GM12865 (cell line): ENCODE measurements around the gene BEST2.

ENCODE experiments used
- DNase-seq: peaks from one replicate; pipeline ENCODE4 v3.0.0; 2010; ENCODE audit warnings: low read depth
- H3K4me3 ChIP-seq: 2 replicates; pipeline ENCODE4 v1.5.1; 2011; ENCODE audit warnings: mild to moderate bottlenecking, low read depth, low read length, control low read depth
- CTCF ChIP-seq: IDR thresholded peaks from 2 replicates; pipeline ENCODE4 v1.5.1; 2011; ENCODE audit warnings: low read length, control low read depth, low read depth, inconsistent platforms; ENCODE audit not compliant: insufficient read depth; ENCODE audit errors: missing control alignments

The BEST2 gene

DNA sequence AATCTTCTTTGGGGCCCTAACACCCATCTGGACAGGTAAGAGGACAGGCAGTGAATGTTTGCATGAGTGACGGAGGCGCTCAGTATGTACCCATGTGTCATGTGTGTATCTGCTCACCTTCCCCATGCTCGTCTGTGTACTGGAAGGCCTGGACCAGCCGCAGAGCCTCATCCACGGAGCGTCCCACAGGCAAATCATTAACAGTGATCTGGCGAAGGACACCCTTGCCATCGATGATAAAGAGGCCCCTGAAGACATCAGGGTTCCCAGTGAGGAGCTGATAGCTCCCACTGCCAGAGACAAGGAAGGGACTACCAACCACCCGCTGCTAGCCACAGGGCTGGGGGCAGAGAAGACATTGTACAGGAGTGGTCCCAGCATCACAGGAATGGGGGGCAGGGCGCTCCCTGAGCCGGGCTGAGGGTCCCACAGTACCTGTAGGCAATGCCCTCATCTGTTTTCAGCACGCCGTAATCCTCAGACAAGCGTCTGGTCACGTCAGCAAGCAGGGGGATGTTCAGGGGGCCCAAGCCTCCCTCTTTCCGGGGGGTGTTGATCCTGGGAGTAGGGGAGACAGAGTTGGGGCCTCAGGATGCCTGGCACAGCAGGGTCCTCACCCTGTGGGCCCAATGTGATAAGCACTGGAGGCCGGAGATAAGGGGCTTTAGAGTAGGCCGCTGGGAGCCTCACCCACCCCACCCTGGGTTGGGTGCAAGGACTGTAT is 48.3 kb downstream of the BEST2 start:
- no peak for TF ChIP-seq CTCF
- DNase-seq, result no peak
- H3K4me3 ChIP-seq, result no peak overlapping the region

DNA sequence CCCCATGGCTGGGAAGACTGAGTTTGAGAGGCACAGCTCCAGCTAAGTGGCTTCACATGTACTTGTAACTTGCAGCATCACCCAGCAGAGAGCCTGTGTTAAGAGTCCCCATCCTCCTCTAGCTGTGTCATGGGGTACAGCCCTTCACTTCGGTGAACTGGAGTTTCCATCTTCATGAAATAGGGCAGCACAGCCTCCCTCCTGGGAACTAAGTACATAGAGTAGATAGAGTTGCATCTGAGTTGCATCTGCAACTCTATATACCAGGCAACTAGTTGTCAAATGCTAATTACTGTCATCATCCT is 48.8 kb downstream of the BEST2 start:
- TF ChIP-seq CTCF, result no peak
- DNase-seq, result no peak
- no peak overlapping the region for H3K4me3 ChIP-seq

DNA sequence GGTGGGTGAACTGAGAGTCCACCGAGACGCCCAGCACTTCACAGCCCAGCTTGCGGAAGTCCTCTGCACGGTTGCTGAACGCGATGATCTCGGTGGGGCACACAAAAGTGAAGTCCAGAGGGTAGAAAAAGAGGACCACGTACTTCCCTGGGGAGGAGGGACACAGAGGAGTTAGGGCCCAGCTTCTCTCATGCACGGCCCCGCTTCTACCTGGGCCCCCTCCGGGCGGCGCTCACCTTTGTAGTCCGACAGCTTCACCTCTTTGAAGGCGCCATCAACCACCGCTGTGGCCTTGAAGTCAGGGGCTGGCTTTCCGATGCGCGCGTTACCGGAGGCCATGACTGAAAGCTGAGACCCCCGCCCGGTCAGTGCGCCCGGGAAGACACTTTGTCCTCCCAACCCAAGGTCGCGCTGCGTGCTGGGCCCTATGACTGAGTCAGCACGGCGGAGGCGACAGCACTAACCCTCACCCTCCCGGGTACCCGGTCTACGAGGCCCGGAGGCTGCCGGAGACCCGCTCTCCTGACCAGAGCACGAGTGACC is 49.4 kb downstream of the BEST2 start:
- no peak for DNase-seq
- TF ChIP-seq CTCF, result no peak
- peak overlapping the region; percentile 60 for H3K4me3 ChIP-seq

DNA sequence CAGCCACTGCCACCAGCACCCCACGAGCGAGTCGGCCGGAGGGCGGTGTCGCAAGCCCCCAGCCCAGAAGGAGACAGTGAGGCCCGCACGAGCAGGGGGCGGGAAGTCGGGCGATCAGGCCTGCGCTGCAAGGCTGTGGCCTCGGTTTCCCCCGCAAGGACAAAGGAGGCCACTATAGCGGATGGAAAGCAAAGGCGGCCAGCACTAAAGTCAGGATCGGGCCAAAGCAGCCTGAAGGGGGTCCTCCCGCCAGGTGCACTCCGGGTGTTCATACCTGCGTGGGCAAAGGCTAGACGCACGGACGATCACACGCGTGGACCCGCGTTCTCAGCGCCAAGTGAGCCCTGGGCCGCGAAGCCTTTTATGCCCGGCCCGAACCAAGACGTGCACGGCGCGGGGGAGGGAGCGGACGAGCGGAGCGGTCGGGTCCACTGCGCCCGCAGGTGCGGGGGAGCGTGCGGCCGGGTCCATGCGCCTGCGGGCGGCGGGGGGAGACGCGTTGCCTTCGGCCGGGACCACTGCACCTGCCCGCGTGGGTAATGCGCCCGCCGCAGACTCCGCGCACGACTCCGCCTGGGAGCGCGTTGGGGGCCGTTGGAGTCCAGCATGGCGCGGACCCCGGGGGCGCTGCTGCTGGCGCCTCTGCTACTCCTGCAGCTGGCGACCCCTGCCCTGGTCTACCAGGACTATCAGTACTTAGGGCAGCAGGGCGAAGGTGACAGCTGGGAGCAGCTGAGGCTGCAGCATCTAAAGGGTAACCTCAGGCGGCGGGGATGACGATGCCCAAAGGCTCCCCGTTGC is 50.1 kb downstream of the BEST2 start, which contains the start of the genes PRDX2 and THSD8:
TSS of gene PRDX2 (minus strand) at position 335 of the 801 bp plus-strand sequence. CDS start 539 bp downstream, outside the sequence.
TSS of gene THSD8 (plus strand) at position 604 of the 801 bp plus-strand sequence. CDS start at position 607, 3 bp downstream.
- DNase-seq, result peak; percentile 78
- no peak for TF ChIP-seq CTCF
- H3K4me3 ChIP-seq, result peak within 1 kb of the TSS; percentile 60

DNA sequence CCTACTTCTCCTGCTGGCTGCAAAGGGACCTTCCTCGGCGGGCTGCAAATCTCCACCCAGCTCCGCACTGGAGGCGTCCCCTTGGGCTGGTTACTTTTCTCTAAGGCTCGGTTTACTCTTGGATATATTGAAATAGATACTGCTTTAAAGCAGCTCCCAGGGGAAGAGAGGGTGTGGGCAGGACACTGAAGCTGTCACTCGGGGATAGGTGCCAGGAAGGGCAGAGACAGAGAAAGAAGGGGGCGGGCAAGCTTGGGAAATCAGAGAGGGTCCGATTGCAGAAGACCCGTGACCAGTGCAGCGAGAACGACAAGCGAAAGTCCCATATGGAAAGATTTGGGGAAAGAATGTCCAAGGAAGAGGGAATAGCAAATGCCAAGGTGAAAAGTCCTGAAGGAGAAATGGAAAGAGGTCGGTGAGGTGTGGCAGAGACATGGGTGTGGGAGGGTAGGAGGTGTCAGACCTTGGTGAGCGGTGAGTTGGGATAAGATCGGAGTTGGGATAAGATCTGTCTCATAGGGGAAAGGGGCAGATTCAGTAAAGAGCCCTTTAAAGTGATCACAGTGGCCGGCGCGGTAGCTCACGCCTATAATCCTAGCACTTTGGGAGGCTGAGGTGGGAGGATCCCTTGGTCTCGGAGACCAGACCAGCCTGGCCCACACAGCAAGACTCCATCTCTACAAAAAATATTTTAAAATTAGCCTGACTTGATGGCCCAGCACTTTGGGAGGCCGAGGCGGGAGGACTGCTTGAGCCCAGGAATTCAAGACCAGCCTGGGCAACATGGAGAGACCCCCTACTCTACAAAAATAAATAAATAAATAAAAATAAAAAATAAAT is 50.9 kb downstream of the BEST2 start:
- no peak for TF ChIP-seq CTCF
- no peak for DNase-seq
- H3K4me3 ChIP-seq, result peak overlapping the region; percentile 60

DNA sequence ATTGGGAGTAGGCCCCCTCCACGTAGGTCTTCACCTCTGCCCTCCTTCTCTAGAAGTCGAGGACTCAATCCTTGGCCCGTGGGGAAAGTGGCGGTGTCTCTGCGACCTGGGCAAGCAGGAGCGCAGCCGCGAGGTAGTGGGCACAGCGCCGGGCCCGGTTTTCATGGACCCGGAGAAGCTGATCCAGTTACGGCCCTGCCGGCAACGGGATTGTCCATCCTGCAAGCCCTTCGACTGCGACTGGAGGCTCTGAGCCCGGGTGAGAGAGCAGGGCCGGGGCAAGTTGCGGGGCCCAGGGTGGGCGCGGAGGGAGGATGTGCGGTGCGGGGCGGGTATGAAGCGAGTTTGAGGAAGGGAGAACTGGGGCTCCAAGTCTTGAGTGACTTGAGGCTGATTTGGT is 52.5 kb downstream of the BEST2 start:
- no peak for DNase-seq
- no peak for TF ChIP-seq CTCF
- H3K4me3 ChIP-seq, result no peak overlapping the region
